ENCODE measurements around the gene ASCL4. TPM values are rescaled to one million over a fixed set of nuclear protein-coding genes. Genes with fewer than 3 reads are reported as not detected.

Gene ASCL4
- total and polyA plus RNA-seq, 2 of the 13 experiments (the other 11 are each of a cell fraction or from before 2014, with no cell fraction given) = not detected

- no peak overlapping the region for H3K4me3 ChIP-seq (replicated peaks in 1 of 3; ENCODE audit: insufficient read depth in 1 of 3, low read depth in 2 of 3, low read length in 3 of 3)
- intact Hi-C loops (cut with micrococcal nuclease; ENCODE audit: unreplicated experiment) = no loop called here
- FAIRE-seq = no peak
Observed at GRCh38 chr12:107734139-107734538, 40.4 kb upstream of the ASCL4 start.

GRCh38 chr12:107735763-107736162 is 38.7 kb upstream of the ASCL4 start:
- BruUV-seq (replicated peaks) = no TSS peak
- 100% methylated on average over 2 of the region's 2 CpGs for WGBS (ENCODE audit: low lambda C conversion rate)
- H3K79me2 ChIP-seq (ENCODE audit: insufficient read depth, low read length) = no peaks in the 10 kb centered on the region
- no peaks in the 10 kb centered on the region for H3K4me1 ChIP-seq (ENCODE audit: insufficient read depth, low read length)
- H3K4me3 ChIP-seq (replicated peaks in 1 of 3; ENCODE audit: insufficient read depth in 1 of 3, low read depth in 2 of 3, low read length in 3 of 3) = no peak overlapping the region
- ATAC-seq = no peak
- H3K27ac ChIP-seq (ENCODE audit: extremely low read length, insufficient read depth, low read length) = no peak overlapping the region
- no peak for DNase-seq (ENCODE audit: low spot score)
- no peaks in the 10 kb centered on the region; the same call in 1 of the 2 replicates for H4K20me1 ChIP-seq (ENCODE audit: insufficient read depth, low read length)
- POLR2A ChIA-PET = no interaction called here
- no peak overlapping the region for H3K9ac ChIP-seq (ENCODE audit: insufficient read depth, low read depth, low read length)
- CTCF ChIA-PET (ENCODE audit: low intra/inter-chr PET ratio, low total read pairs) = no interaction called here
- H3K4me2 ChIP-seq (ENCODE audit: low read depth, low read length) = no peak overlapping the region
- H3K9me3 ChIP-seq (ENCODE audit: low read length) = no peaks in the 10 kb centered on the region
- no peaks in the 10 kb centered on the region for H3K27me3 ChIP-seq (ENCODE audit: control insufficient read depth in 1 of 2, insufficient read depth in 2 of 2, low read length in 2 of 2)
- H2AFZ ChIP-seq (ENCODE audit: low read length) = no peak overlapping the region
- FAIRE-seq = no peak
- intact Hi-C loops (cut with micrococcal nuclease; ENCODE audit: unreplicated experiment) (no loop called here), in situ Hi-C loops (cut with HindIII; ENCODE audit: extremely low pct_ligation_motif_present, low pct_unique_long_range_greater_than_20kb) (no loop called here)
- H3K36me3 ChIP-seq (replicated peaks in 1 of 2; ENCODE audit: control insufficient read depth in 1 of 2, insufficient read depth in 2 of 2, low read length in 2 of 2) = peaks cover 24 to 57% of the 10 kb centered on the region in 2 experiments
- TF ChIP-seq MATR3 (CRISPR knock-in tag; IDR thresholded peaks at IDR 0.05) = no peak
- TF ChIP-seq ZSCAN5A (CRISPR knock-in tag; IDR thresholded peaks at IDR 0.05; ENCODE audit: borderline replicate concordance) = no peak
- TF ChIP-seq ZNF282 (IDR thresholded peaks at IDR 0.05; ENCODE audit: partially characterized antibody) = no peak
- no peak for TF ChIP-seq FOXM1 (CRISPR knock-in tag; IDR thresholded peaks at IDR 0.05)
- TF ChIP-seq ZNF652 (CRISPR knock-in tag; IDR thresholded peaks at IDR 0.05; ENCODE audit: borderline replicate concordance, low read depth) = no peak
- TF ChIP-seq ZNF256 (CRISPR knock-in tag; conservative IDR thresholded peaks at IDR 0.05) = no peak
- TF ChIP-seq MAFF (IDR thresholded peaks at IDR 0.05; ENCODE audit: low read depth, low read length) = no peak
- no peak for TF ChIP-seq ZNF12 (CRISPR knock-in tag; IDR thresholded peaks at IDR 0.05)
- no peak for TF ChIP-seq SNAI1 (CRISPR knock-in tag; IDR thresholded peaks at IDR 0.05; ENCODE audit: borderline replicate concordance)

More at GRCh38 chr12:107734139-107734538, 40.4 kb upstream of the ASCL4 start:
- ChIA-PET POLR2A (no interaction called here), CTCF (ENCODE audit: low intra/inter-chr PET ratio, low total read pairs) (no interaction called here)
- Histone ChIP-seq H3K36me3 (replicated peaks in 1 of 2; ENCODE audit: control insufficient read depth in 1 of 2, insufficient read depth in 2 of 2, low read length in 2 of 2) (peaks cover 16 to 49% of the 10 kb centered on the region in 2 experiments), H3K27ac (ENCODE audit: extremely low read length, insufficient read depth, low read length) (no peak overlapping the region), H3K9me3 (ENCODE audit: low read length) (no peaks in the 10 kb centered on the region), H3K9ac (ENCODE audit: insufficient read depth, low read depth, low read length) (no peak overlapping the region), H3K4me2 (ENCODE audit: low read depth, low read length) (no peak overlapping the region), H3K79me2 (ENCODE audit: insufficient read depth, low read length) (no peaks in the 10 kb centered on the region), H4K20me1 (ENCODE audit: insufficient read depth, low read length) (no peaks in the 10 kb centered on the region; the same call in 1 of the 2 replicates), H3K27me3 (ENCODE audit: control insufficient read depth in 1 of 2, insufficient read depth in 2 of 2, low read length in 2 of 2) (no peaks in the 10 kb centered on the region), H3K4me1 (ENCODE audit: insufficient read depth, low read length) (no peaks in the 10 kb centered on the region), H2AFZ (ENCODE audit: low read length) (no peak overlapping the region)
- no peak for TF ChIP-seq POLR2AphosphoS2 (IDR thresholded peaks at IDR 0.05; ENCODE audit: low read depth, low read length)
- no peak for TF ChIP-seq NFE2 (CRISPR knock-in tag; IDR thresholded peaks at IDR 0.05)
- TF ChIP-seq ZNF776 (CRISPR knock-in tag; IDR thresholded peaks at IDR 0.05) = no peak
- no peak for TF ChIP-seq BCL3 (CRISPR knock-in tag; IDR thresholded peaks at IDR 0.05)
- TF ChIP-seq ZBTB7B (CRISPR knock-in tag; IDR thresholded peaks at IDR 0.05) = no peak
- TF ChIP-seq ZNF577 (CRISPR knock-in tag; IDR thresholded peaks at IDR 0.05; ENCODE audit: borderline replicate concordance, low read depth) = no peak
- TF ChIP-seq ZNF337 (CRISPR knock-in tag; IDR thresholded peaks at IDR 0.05; ENCODE audit: borderline replicate concordance, low read depth) = no peak
- no peak for TF ChIP-seq SOX13 (IDR thresholded peaks at IDR 0.05)
- no peak for TF ChIP-seq SOX13 (CRISPR knock-in tag; conservative IDR thresholded peaks at IDR 0.05 in 1 of 2, IDR thresholded peaks at IDR 0.05 in 1 of 2)
- BruUV-seq (replicated peaks) = no TSS peak
- 94% methylated on average over 5 of the region's 5 CpGs for WGBS (ENCODE audit: low lambda C conversion rate)
- ATAC-seq (no peak), DNase-seq (ENCODE audit: low spot score) (no peak)
- in situ Hi-C loops (cut with HindIII; ENCODE audit: extremely low pct_ligation_motif_present, low pct_unique_long_range_greater_than_20kb) = no loop called here
